ENCODE data around the gene TSHZ3. TPM values are rescaled to one million over a fixed set of nuclear protein-coding genes. Genes with fewer than 3 reads are reported as not detected.

TSHZ3 gene
- total RNA-seq, 2 experiments from 2014 or later, result 0.52 to 0.57 TPM

- POLR2A ChIA-PET, result no interaction called here
- CTCF ChIA-PET, result no interaction called here
These were observed 6.5 kb upstream of the TSHZ3 start for GRCh38 chr19:31355665-31356289.

GRCh38 chr19:31354799-31355664 lies 5.8 kb upstream of the TSHZ3 start:
- POLR2A ChIA-PET, result interaction anchor here (0.6 kb wide), 1 partner anchor 1468 kb away, joined by 3 read pairs; no protein-coding TSS in a partner anchor
- CTCF ChIA-PET, result interaction anchor here (0.9 kb wide), 1 partner anchor 301 kb away, joined by 3 read pairs; no protein-coding TSS in a partner anchor

GRCh38 chr19:31354316-31354715 lies 5.1 kb upstream of the TSHZ3 start:
- ChIA-PET POLR2A (interaction anchor here (0.6 kb wide), 1 partner anchor 1469 kb away, joined by 3 read pairs; no protein-coding TSS in a partner anchor), CTCF (interaction anchor here (0.9 kb wide), 1 partner anchor 300 kb away, joined by 3 read pairs; no protein-coding TSS in a partner anchor)

GRCh38 chr19:31353833-31354232 lies 4.6 kb upstream of the TSHZ3 start:
- CTCF ChIA-PET, result interaction anchor here (0.9 kb wide), 1 partner anchor 299 kb away, joined by 3 read pairs; no protein-coding TSS in a partner anchor
- POLR2A ChIA-PET, result interaction anchor here (0.5 to 0.6 kb wide), 2 partner anchors 80 to 1469 kb away, joined by 3 to 4 read pairs; no protein-coding TSS in a partner anchor

- ChIA-PET CTCF (no interaction called here), POLR2A (no interaction called here)
These were observed 3.8 kb upstream of the TSHZ3 start for GRCh38 chr19:31352782-31353651.

GRCh38 chr19:31352296-31352781 lies 3.1 kb upstream of the TSHZ3 start:
- POLR2A ChIA-PET, result no interaction called here
- CTCF ChIA-PET, result interaction anchor here (0.5 kb wide), 1 partner anchor 1228 kb away, joined by 5 read pairs; no protein-coding TSS in a partner anchor

- CTCF ChIA-PET, result interaction anchor here (0.5 kb wide), 1 partner anchor 1229 kb away, joined by 5 read pairs; no protein-coding TSS in a partner anchor
- POLR2A ChIA-PET, result no interaction called here
These were observed 2.6 kb upstream of the TSHZ3 start for GRCh38 chr19:31351855-31352195.

GRCh38 chr19:31351056-31351854 lies 2.0 kb upstream of the TSHZ3 start:
- CTCF ChIA-PET, result interaction anchor here (0.5 kb wide), 1 partner anchor 152 kb away, joined by 3 read pairs; no protein-coding TSS in a partner anchor
- POLR2A ChIA-PET, result no interaction called here

GRCh38 chr19:31350693-31351055 lies 1.4 kb upstream of the TSHZ3 start:
- POLR2A ChIA-PET, result no interaction called here
- CTCF ChIA-PET, result no interaction called here

- CTCF ChIA-PET, result no interaction called here
- POLR2A ChIA-PET, result interaction anchor here (0.5 kb wide), 1 partner anchor 12 kb away, joined by 3 read pairs; no protein-coding TSS in a partner anchor
These were observed 927 bp upstream of the TSHZ3 start for GRCh38 chr19:31350033-31350692.

GRCh38 chr19:31348481-31349159 lies 616 bp downstream of the TSHZ3 start:
- CTCF ChIA-PET, result no interaction called here
- POLR2A ChIA-PET, result no interaction called here

- POLR2A ChIA-PET, result no interaction called here
- CTCF ChIA-PET, result no interaction called here
These were observed 1.3 kb downstream of the TSHZ3 start for GRCh38 chr19:31347828-31348392.

- POLR2A ChIA-PET, result no interaction called here
These were observed 1.9 kb downstream of the TSHZ3 start for GRCh38 chr19:31347354-31347753.

GRCh38 chr19:31346184-31347059 lies 2.8 kb downstream of the TSHZ3 start:
- ChIA-PET CTCF (no interaction called here), POLR2A (no interaction called here)

More at GRCh38 chr19:31347354-31347753, 1.9 kb downstream of the TSHZ3 start:
- CTCF ChIA-PET, result no interaction called here

- CTCF ChIA-PET, result no interaction called here
- POLR2A ChIA-PET, result no interaction called here
These were observed 4.8 kb downstream of the TSHZ3 start for GRCh38 chr19:31344403-31344802.

- CTCF ChIA-PET, result no interaction called here
- POLR2A ChIA-PET, result no interaction called here
These were observed 6.3 kb downstream of the TSHZ3 start for GRCh38 chr19:31342926-31343325.

Measured in activated CD8-positive, alpha-beta memory T cell treated with anti-CD3 and anti-CD28 coated beads for 36 hours (primary cell).